Pancreas (tissue), 10 donors: ENCODE results near the gene SMARCD3. TPM values are rescaled to one million over a fixed set of nuclear protein-coding genes. Genes with fewer than 3 reads are reported as not detected.

Experiments used
- ATAC-seq, 4 donors: fragments of 200-7000 bp; cut with Tn5 transposase; one replicate each; pipeline versions ENCODE4 v1.8.0 to v1.9.1; 2020; ENCODE audit warnings: mild to moderate bottlenecking in 4 of 4, moderate library complexity in 4 of 4
- DNase-seq, 6 donors: peaks; one replicate each; pipeline ENCODE4 v3.0.0-alpha.2; 2020
- FAIRE-seq: peaks from 2 replicates; lab custom pipeline; 2012; peaks lifted over from hg19 to GRCh38; lab: Jason Lieb, UNC
- H3K27ac ChIP-seq, 4 donors: fragments of 200-600 bp; sonication (generic); 1 replicate in 3 of 4; 2 replicates in 1 of 4; pipeline versions ENCODE4 v1.5.0 to v1.8.0; 2020
- H3K27me3 ChIP-seq, 4 donors: fragments of 200-600 bp; one replicate each; pipeline ENCODE4 v1.8.0; 2021
- H3K36me3 ChIP-seq, 3 donors: fragments of 200-600 bp; sonication (generic) in 1 of 3; one replicate each; pipeline versions ENCODE4 v1.5.0 to v1.8.0; 2020 to 2021
- H3K4me1 ChIP-seq, 3 donors: fragments of 200-600 bp; one replicate each; pipeline ENCODE4 v1.8.0; 2021
- H3K4me3 ChIP-seq, 4 donors: fragments of 200-600 bp; sonication (generic) in 2 of 4; one replicate each; pipeline versions ENCODE4 v1.5.0 to v1.8.0; 2020 to 2021
- H3K9me3 ChIP-seq, 4 donors: fragments of 200-600 bp; one replicate each; pipeline ENCODE4 v1.8.0; 2021
- WGBS, 2 donors: extraction: QIAGEN DNeasy Blood & Tissue Kit; methylation state at CpG; one replicate each; pipeline ENCODE4 v1.1.7; 2013; 5-methylcytosine and 5-hydroxymethylcytosine counted together
- intact Hi-C, 3 donors: fragments of 100-400 bp; cut with DNase I; formaldehyde crosslinking; loops; one replicate each; pipeline versions ENCODE4 v1.11.1 to v1.14.2; 2022
- polyA plus RNA-seq, 2 donors: library from polyadenylated mRNA; stranded (reverse); fragments of 200-250 nt; gene quantifications; one replicate each; pipeline ENCODE4 v1.2.3, GENCODE V29; 2013
- total RNA-seq, 6 donors: library from RNA; stranded (reverse); fragmentation: NEBNext Ultra II Directional in 4 of 6; extraction: Animal tissue kit (Norgen Biotek cat#: 25700) in 4 of 6; gene quantifications; one replicate each; pipeline versions ENCODE4 v1.2.1 to v1.2.4, GENCODE V29; 2021 to 2023
- TF ChIP-seq, protein P1 (sequence below), 4 donors: fragments of 200-600 bp; sonication (generic) in 3 of 4; IDR thresholded peaks; one replicate each; pipeline versions ENCODE4 v1.5.0 to v1.8.0; 2021; ENCODE audit warnings: antibody characterized with exemption in 4 of 4
- donor health status: healthy with polysubstance abuse.
- donor health status: DM: no; HTN: no; CAD: no; lungs with moderate emphysema.
- donor health status: DM: no; HTN: no; CAD: no.
- donor health status: control.
- donor health status: control.
- donor health status: Bipolar disorder and iron deficiency.
- donor health status: DM: yes; HTN: yes; CAD: no.
- donor health status: DM: no; HTN: no; CAD: no.
- donor health status: DM: no; HTN: no; CAD: no.
- donor health status: DM: yes; HTN: yes; CAD: no.

The SMARCD3 gene
- total and polyA plus RNA-seq, 8 donors = 13.0 to 69.9 (median 22.7) TPM

GRCh38 chr7:151245360-151246101 lies 3.0 kb downstream of the SMARCD3 start:
- DNase-seq (peak in 3 of 6 donors; percentile 43 to 80 (median 66)), ATAC-seq (peak; percentile 4 to 19 (median 13)), FAIRE-seq (no peak)
- no peaks in the 10 kb centered on the region for H3K9me3 ChIP-seq
- no peaks in the 10 kb centered on the region for H3K27me3 ChIP-seq
- peaks cover 22 to 28% (median 23%) of the 10 kb centered on the region in 3 donors for H3K4me1 ChIP-seq
- intact Hi-C loops = loop anchor here in 1 of 3 donors (10.0 kb wide), 1 partner anchor 59 kb away; no protein-coding TSS in a partner anchor
- H3K27ac ChIP-seq = no peak overlapping the region
- WGBS, 2 donors = 12% methylated on average over 57 to 60 of the region's 60 CpGs
- H3K4me3 ChIP-seq = peak overlapping the region in 2 of 4 donors; percentile 29 to 39
- TF ChIP-seq, protein P1, sequence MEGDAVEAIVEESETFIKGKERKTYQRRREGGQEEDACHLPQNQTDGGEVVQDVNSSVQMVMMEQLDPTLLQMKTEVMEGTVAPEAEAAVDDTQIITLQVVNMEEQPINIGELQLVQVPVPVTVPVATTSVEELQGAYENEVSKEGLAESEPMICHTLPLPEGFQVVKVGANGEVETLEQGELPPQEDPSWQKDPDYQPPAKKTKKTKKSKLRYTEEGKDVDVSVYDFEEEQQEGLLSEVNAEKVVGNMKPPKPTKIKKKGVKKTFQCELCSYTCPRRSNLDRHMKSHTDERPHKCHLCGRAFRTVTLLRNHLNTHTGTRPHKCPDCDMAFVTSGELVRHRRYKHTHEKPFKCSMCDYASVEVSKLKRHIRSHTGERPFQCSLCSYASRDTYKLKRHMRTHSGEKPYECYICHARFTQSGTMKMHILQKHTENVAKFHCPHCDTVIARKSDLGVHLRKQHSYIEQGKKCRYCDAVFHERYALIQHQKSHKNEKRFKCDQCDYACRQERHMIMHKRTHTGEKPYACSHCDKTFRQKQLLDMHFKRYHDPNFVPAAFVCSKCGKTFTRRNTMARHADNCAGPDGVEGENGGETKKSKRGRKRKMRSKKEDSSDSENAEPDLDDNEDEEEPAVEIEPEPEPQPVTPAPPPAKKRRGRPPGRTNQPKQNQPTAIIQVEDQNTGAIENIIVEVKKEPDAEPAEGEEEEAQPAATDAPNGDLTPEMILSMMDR (IDR thresholded peaks at IDR 0.05) = peak; percentile 33 to 63 (median 46)
- no peaks in the 10 kb centered on the region for H3K36me3 ChIP-seq

GRCh38 chr7:151244841-151245346 lies 3.6 kb downstream of the SMARCD3 start:
- H3K27me3 ChIP-seq = no peaks in the 10 kb centered on the region
- no peaks in the 10 kb centered on the region for H3K9me3 ChIP-seq
- ATAC-seq = no peak
- H3K4me3 ChIP-seq = peak overlapping the region in 2 of 4 donors; percentile 29 to 39
- TF ChIP-seq, protein P1 (IDR thresholded peaks at IDR 0.05) = no peak
- H3K4me1 ChIP-seq = peaks cover 16 to 25% (median 20%) of the 10 kb centered on the region in 3 donors
- 20 to 22% methylated on average over 10 to 15 of the region's 15 CpGs for whole genome bisulfite sequencing, 2 donors
- FAIRE-seq = no peak
- no peak for DNase-seq
- H3K27ac ChIP-seq = no peak overlapping the region
- intact Hi-C loops = loop anchor here in 2 of 3 donors (5.0 to 10.0 kb wide), 2 partner anchors 57 to 60 kb away; no protein-coding TSS in a partner anchor
- no peaks in the 10 kb centered on the region for H3K36me3 ChIP-seq

GRCh38 chr7:151244196-151244840 lies 4.2 kb downstream of the SMARCD3 start:
- WGBS, 2 donors = 20 to 23% methylated on average over 10 of the region's 10 CpGs
- ATAC-seq (peak in 3 of 4 donors; percentile 22 to 48 (median 44)), FAIRE-seq (no peak), DNase-seq (peak in 2 of 6 donors; percentile 55 to 68)
- Histone ChIP-seq H3K36me3 (no peaks in the 10 kb centered on the region), H3K4me1 (peaks cover 12 to 20% (median 19%) of the 10 kb centered on the region in 3 donors), H3K4me3 (no peak overlapping the region), H3K27ac (no peak overlapping the region), H3K27me3 (no peaks in the 10 kb centered on the region), H3K9me3 (no peaks in the 10 kb centered on the region)
- intact Hi-C loops = loop anchor here in 2 of 3 donors (5.0 to 10.0 kb wide), 2 partner anchors 58 to 60 kb away; no protein-coding TSS in a partner anchor
- TF ChIP-seq, protein P1 (IDR thresholded peaks at IDR 0.05) = peak; percentile 73 to 87 (median 84)

GRCh38 chr7:151243408-151244195 lies 4.9 kb downstream of the SMARCD3 start:
- Histone ChIP-seq H3K27me3 (no peaks in the 10 kb centered on the region), H3K27ac (no peak overlapping the region), H3K4me3 (no peak overlapping the region), H3K4me1 (peaks cover 12 to 20% (median 18%) of the 10 kb centered on the region in 3 donors), H3K36me3 (no peaks in the 10 kb centered on the region), H3K9me3 (no peaks in the 10 kb centered on the region)
- intact Hi-C loops = loop anchor here in 2 of 3 donors (5.0 to 10.0 kb wide), 2 partner anchors 59 to 61 kb away; no protein-coding TSS in a partner anchor
- WGBS, 2 donors = 32 to 35% methylated on average over 17 of the region's 17 CpGs
- no peak for FAIRE-seq
- DNase-seq = peak in 2 of 6 donors; percentile 35 to 48
- peak in 2 of 4 donors; percentile 6 to 11 for ATAC-seq
- TF ChIP-seq, protein P1 (IDR thresholded peaks at IDR 0.05) = no peak
